DOHH2 (cell line): Measurements from ENCODE around the gene USP19.
A peak's percentile ranks its signal among the peaks of the same experiment; 100 is the strongest.

Experiments
- H3F3A ChIP-seq: fragments of 200-600 bp; sonication (generic), shearing (Covaris generic); 2 replicates; pipeline ENCODE4 v1.6.0; 2016; ENCODE audit warnings: antibody characterized with exemption, mild to moderate bottlenecking; ENCODE audit not compliant: control insufficient read depth, insufficient read depth
- H3K27ac ChIP-seq: fragments of 200-600 bp; sonication (generic); 2 replicates; pipeline ENCODE4 v1.5.1; 2014; ENCODE audit warnings: low read depth, mild to moderate bottlenecking, low read length, moderate library complexity
- H3K27me3 ChIP-seq: fragments of 200-600 bp; sonication (generic); 2 replicates; pipeline ENCODE4 v1.6.1; 2014; ENCODE audit warnings: mild to moderate bottlenecking, low read length, mixed read lengths; ENCODE audit not compliant: control insufficient read depth
- H3K36me3 ChIP-seq: fragments of 200-600 bp; sonication (generic); 2 replicates; pipeline ENCODE4 v1.6.1; 2014; ENCODE audit warnings: mild to moderate bottlenecking, low read length, moderate library complexity, mixed read lengths; ENCODE audit not compliant: control insufficient read depth
- H3K4me1 ChIP-seq: fragments of 200-600 bp; sonication (generic); 2 replicates; pipeline ENCODE4 v1.6.1; 2014; ENCODE audit warnings: mild to moderate bottlenecking, low read length, mixed read lengths; ENCODE audit not compliant: control insufficient read depth
- H3K4me2 ChIP-seq: fragments of 200-600 bp; sonication (generic); 2 replicates; pipeline ENCODE4 v1.6.0; 2014; ENCODE audit warnings: mild to moderate bottlenecking, low read length, moderate library complexity
- H3K4me3 ChIP-seq: fragments of 200-600 bp; sonication (generic); 2 replicates; pipeline ENCODE4 v1.5.1; 2014; ENCODE audit warnings: mild to moderate bottlenecking, low read length, mixed read lengths
- H3K79me2 ChIP-seq: fragments of 200-600 bp; sonication (generic); 2 replicates; pipeline ENCODE4 v1.6.1; 2014; ENCODE audit warnings: mild to moderate bottlenecking, low read length, mixed read lengths; ENCODE audit not compliant: control insufficient read depth
- H3K9me2 ChIP-seq: fragments of 200-600 bp; sonication (generic); replicated peaks from 2 replicates; pipeline ENCODE4 v1.6.1; 2014; ENCODE audit warnings: mild to moderate bottlenecking, low read length, mixed read lengths; ENCODE audit not compliant: control insufficient read depth
- H3K9me3 ChIP-seq: fragments of 200-600 bp; sonication (generic); 2 replicates; pipeline ENCODE4 v1.6.1; 2014; ENCODE audit warnings: antibody characterized with exemption, low read length, mixed read lengths; ENCODE audit not compliant: control insufficient read depth, insufficient read depth
- H4K20me1 ChIP-seq: fragments of 200-600 bp; sonication (generic); 2 replicates; pipeline ENCODE4 v1.6.0; 2014; ENCODE audit warnings: low read depth, mild to moderate bottlenecking, antibody characterized with exemption, low read length, moderate library complexity; ENCODE audit not compliant: control insufficient read depth, insufficient read depth
- CTCF ChIP-seq: fragments of 200-600 bp; sonication (generic); IDR thresholded peaks from one replicate; pipeline ENCODE4 v1.5.1; 2014; ENCODE audit warnings: antibody characterized with exemption, mild to moderate bottlenecking, low read depth, low read length; ENCODE audit not compliant: poor library complexity, severe bottlenecking
- EZH2phosphoT487 ChIP-seq: fragments of 200-600 bp; sonication (generic); IDR thresholded peaks from 2 replicates; pipeline ENCODE4 v1.6.1; 2017; ENCODE audit warnings: borderline replicate concordance, mild to moderate bottlenecking, antibody characterized with exemption, low read length, moderate library complexity, mixed read lengths

USP19 gene

DNA sequence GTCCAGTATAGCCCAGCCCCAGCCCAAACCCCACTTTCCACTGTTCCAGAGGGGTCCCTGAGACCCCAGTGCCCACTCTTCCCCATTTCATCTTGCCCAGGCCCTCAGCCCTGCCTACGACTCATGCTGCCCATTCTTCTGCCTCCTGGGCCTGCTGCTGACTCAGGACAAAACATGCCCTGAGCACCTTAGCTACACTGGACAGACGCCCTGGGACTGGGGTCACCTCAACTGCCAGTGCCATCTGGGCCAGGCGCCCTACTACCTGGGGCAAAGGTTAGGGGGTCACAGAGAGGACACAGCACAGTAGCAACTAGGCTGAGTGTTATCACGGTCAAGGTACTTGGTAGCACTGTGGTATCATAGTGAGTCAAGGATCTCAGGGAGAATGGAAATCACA is 14.9 kb upstream of the USP19 start:
- Histone ChIP-seq H3K9me3 (no peaks in the 10 kb centered on the region), H3K27ac (no peak overlapping the region), H3K4me2 (no peak overlapping the region), H3K9me2 (no peaks in the 10 kb centered on the region), H4K20me1 (no peaks in the 10 kb centered on the region), H3K36me3 (no peaks in the 10 kb centered on the region), H3F3A (no peaks in the 10 kb centered on the region), H3K4me3 (no peak overlapping the region), H3K79me2 (no peaks in the 10 kb centered on the region), H3K4me1 (peaks cover 4% of the 10 kb centered on the region; the same call in 1 of the 2 replicates), H3K27me3 (peaks cover 3% of the 10 kb centered on the region; the same call in 1 of the 2 replicates)
- TF ChIP-seq CTCF = no peak
- no peak for TF ChIP-seq EZH2phosphoT487

- H3K4me2 ChIP-seq = no peak overlapping the region
- no peaks in the 10 kb centered on the region for H4K20me1 ChIP-seq
- no peaks in the 10 kb centered on the region for H3K9me2 ChIP-seq
- H3F3A ChIP-seq = no peaks in the 10 kb centered on the region
- no peaks in the 10 kb centered on the region for H3K79me2 ChIP-seq
- TF ChIP-seq CTCF (no peak), EZH2phosphoT487 (no peak)
- no peak overlapping the region for H3K27ac ChIP-seq
- peaks cover 4% of the 10 kb centered on the region; the same call in 1 of the 2 replicates for H3K4me1 ChIP-seq
- H3K27me3 ChIP-seq = peaks cover 3% of the 10 kb centered on the region; the same call in 1 of the 2 replicates
- no peaks in the 10 kb centered on the region for H3K36me3 ChIP-seq
- no peak overlapping the region for H3K4me3 ChIP-seq
- no peaks in the 10 kb centered on the region for H3K9me3 ChIP-seq
Observed at GRCh38 chr3:49134471-49135265, 14.0 kb upstream of the USP19 start.

DNA sequence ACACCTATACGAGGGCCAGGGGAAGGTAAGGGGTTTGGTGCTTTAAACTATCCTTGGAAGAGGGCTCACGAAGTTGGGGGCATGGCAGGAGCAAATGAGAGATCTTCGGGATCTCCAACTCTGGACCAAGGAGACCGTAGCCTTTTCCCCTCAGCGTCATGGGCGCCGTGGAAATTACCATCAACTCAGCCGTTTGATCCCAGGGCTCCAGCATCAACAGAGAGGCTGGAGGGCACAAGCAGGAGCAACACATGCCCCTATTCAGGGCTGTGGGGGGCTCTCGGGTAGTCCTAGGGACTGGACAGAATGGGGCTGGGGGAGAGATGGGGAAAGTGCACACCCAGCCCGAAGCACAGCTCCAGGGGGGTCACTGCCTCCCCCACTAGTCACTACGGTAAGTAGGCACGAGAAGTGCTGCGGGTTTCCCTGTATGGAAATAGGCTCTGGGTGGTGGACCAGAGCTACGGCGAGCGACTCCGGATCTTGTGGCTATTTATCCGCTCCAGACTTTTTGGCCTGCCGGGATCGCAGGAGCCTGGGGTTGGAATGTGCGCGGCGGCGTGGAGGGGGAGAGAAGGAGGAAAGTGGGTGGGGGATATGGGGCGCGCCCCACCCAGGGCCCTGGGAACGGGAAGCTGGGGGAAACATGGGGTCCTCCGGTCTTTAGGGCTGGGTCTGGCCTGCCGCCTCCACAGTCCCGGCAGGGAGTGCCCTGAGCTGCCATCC is 12.8 kb upstream of the USP19 start:
- no peak for TF ChIP-seq EZH2phosphoT487
- no peak for TF ChIP-seq CTCF
- no peaks in the 10 kb centered on the region for H4K20me1 ChIP-seq
- no peak overlapping the region for H3K27ac ChIP-seq
- peaks cover 10% of the 10 kb centered on the region; the same call in 1 of the 2 replicates for H3K4me1 ChIP-seq
- H3K9me3 ChIP-seq = no peaks in the 10 kb centered on the region
- no peaks in the 10 kb centered on the region for H3F3A ChIP-seq
- H3K4me3 ChIP-seq = peak overlapping the region; percentile 55
- H3K4me2 ChIP-seq = peak overlapping the region; percentile 59
- H3K9me2 ChIP-seq = no peaks in the 10 kb centered on the region
- H3K36me3 ChIP-seq = no peaks in the 10 kb centered on the region
- H3K79me2 ChIP-seq = no peaks in the 10 kb centered on the region
- H3K27me3 ChIP-seq = peaks cover 3% of the 10 kb centered on the region; the same call in 1 of the 2 replicates
